HCT116 (cell line): Measurements from ENCODE around the gene CNPY2. TPM values are rescaled to one million over a fixed set of nuclear protein-coding genes. Genes with fewer than 3 reads are reported as not detected.

ENCODE experiments used
- ATAC-seq: fragments of 200-7000 bp; cut with Tn5 transposase; 2 replicates; pipeline ENCODE4 v1.9.1; 2020; ENCODE audit warnings: mild to moderate bottlenecking, moderate library complexity
- BruUV-seq: library from RNA; stranded (reverse); fragments of 400-500 nt; replicated peaks from 2 replicates; lab custom pipeline; 2021; lab: Mats Ljungman, UMichigan
- CTCF ChIA-PET: fragments of 300-600 bp; sonication (Branson Sonifier 250); formaldehyde crosslinking; loops from one replicate; lab custom pipeline; 2021; ENCODE audit warnings: antibody characterized with exemption; lab: Charles Lee
- POLR2A ChIA-PET: fragments of 300-600, 350-600 bp; sonication (Branson Sonifier 250); formaldehyde crosslinking; loops from one replicate; lab custom pipeline; 2021; ENCODE audit warnings: antibody characterized with exemption; lab: Charles Lee
- RAD21 ChIA-PET, 2 experiments: fragments of 300-600 bp; sonication (Branson Sonifier 250); formaldehyde crosslinking; loops; one replicate each; lab custom pipeline; 2023; ENCODE audit warnings: low total read pairs in 2 of 2; ENCODE audit not compliant: uncharacterized antibody in 2 of 2, unreplicated experiment in 2 of 2, low non-redundant PET in 1 of 2; lab: Charles Lee
- DNase-seq: peaks from one replicate; pipeline ENCODE4 v3.0.0-alpha.2; 2010; ENCODE audit warnings: low read depth, low spot score
- H2AFZ ChIP-seq: fragments of 200-600 bp; shearing (Covaris generic), sonication (generic); 2 replicates; pipeline ENCODE4 v1.6.1; 2017; ENCODE audit warnings: low read depth, mixed run types, mixed read lengths, antibody characterized with exemption, low read length; ENCODE audit not compliant: poor library complexity, severe bottlenecking
- H3K27ac ChIP-seq: 2 replicates; pipeline ENCODE4 v1.5.1; 2012; ENCODE audit warnings: low read depth, low read length
- H3K27me3 ChIP-seq: fragments of 200-600 bp; sonication (generic); 2 replicates; pipeline ENCODE4 v1.6.1; 2016; ENCODE audit warnings: mixed run types, low read length, mixed read lengths; ENCODE audit not compliant: insufficient read depth
- H3K36me3 ChIP-seq, 2 experiments: fragments of 200-500 bp in 1 of 2; fragments of 200-600 bp in 1 of 2; sonication (Bioruptor generic) in 1 of 2; sonication (generic) in 1 of 2; 2 replicates each; pipeline versions ENCODE4 v1.5.1 to v1.6.1; 2014 to 2016; ENCODE audit warnings: low read length in 2 of 2, inconsistent platforms in 1 of 2, mixed read lengths in 1 of 2, mixed run types in 1 of 2; ENCODE audit not compliant: insufficient read depth in 2 of 2, control insufficient read depth in 1 of 2
- H3K4me1 ChIP-seq, 2 experiments: fragments of 200-600 bp in 1 of 2; sonication (generic) in 1 of 2; 2 replicates each; pipeline versions ENCODE4 v1.5.1 to v1.6.1; 2012 to 2017; ENCODE audit warnings: low read length in 2 of 2, inconsistent platforms in 1 of 2, mild to moderate bottlenecking in 1 of 2, mixed read lengths in 1 of 2, mixed run types in 1 of 2, moderate library complexity in 1 of 2; ENCODE audit not compliant: insufficient read depth in 2 of 2, control insufficient read depth in 1 of 2
- H3K4me2 ChIP-seq: fragments of 200-600 bp; sonication (generic); 2 replicates; pipeline ENCODE4 v1.6.1; 2017; ENCODE audit warnings: mixed run types, low read length, mixed read lengths
- H3K4me3 ChIP-seq, 2 experiments: fragments of 200-600 bp in 1 of 2; sonication (generic) in 1 of 2; replicated peaks in 1 of 2; 2 replicates each; pipeline ENCODE4 v1.5.1; 2011 to 2016; ENCODE audit warnings: low read length in 2 of 2, control low read depth in 1 of 2, low read depth in 1 of 2, mild to moderate bottlenecking in 1 of 2, mixed read lengths in 1 of 2, mixed run types in 1 of 2
- H3K79me2 ChIP-seq: fragments of 200-600 bp; sonication (generic); 2 replicates; pipeline ENCODE4 v1.6.1; 2017; ENCODE audit warnings: mild to moderate bottlenecking, mixed run types, low read length, moderate library complexity, mixed read lengths; ENCODE audit not compliant: insufficient read depth
- H3K9ac ChIP-seq: fragments of 200-600 bp; sonication (generic); 2 replicates; pipeline ENCODE4 v1.6.1; 2016; ENCODE audit warnings: low read length, mixed read lengths
- H3K9me2 ChIP-seq: fragments of 200-600 bp; sonication (generic), shearing (Covaris generic); 2 replicates; pipeline ENCODE4 v1.6.1; 2017; ENCODE audit warnings: mixed run types, mild to moderate bottlenecking, moderate library complexity; ENCODE audit not compliant: insufficient read depth
- H3K9me3 ChIP-seq, 2 experiments: fragments of 200-500 bp in 1 of 2; fragments of 200-600 bp in 1 of 2; sonication (Bioruptor generic) in 1 of 2; sonication (generic) in 1 of 2; 2 replicates each; pipeline ENCODE4 v1.6.1; 2014 to 2017; ENCODE audit warnings: low read length in 2 of 2, mixed read lengths in 2 of 2, inconsistent platforms in 1 of 2, low read depth in 1 of 2, mild to moderate bottlenecking in 1 of 2, mixed run types in 1 of 2, moderate library complexity in 1 of 2; ENCODE audit not compliant: control insufficient read depth in 1 of 2, insufficient read depth in 1 of 2
- H4K20me1 ChIP-seq: fragments of 200-600 bp; sonication (generic), shearing (Covaris generic); 2 replicates; pipeline ENCODE4 v1.6.1; 2017; ENCODE audit warnings: mixed run types, mild to moderate bottlenecking, moderate library complexity; ENCODE audit not compliant: insufficient read depth
- EGR1 ChIP-seq: IDR thresholded peaks from 2 replicates; pipeline ENCODE4 v1.6.1; 2012; ENCODE audit warnings: low read depth
- EZH2 ChIP-seq: fragments of 200-600 bp; sonication (generic); IDR thresholded peaks from 2 replicates; pipeline ENCODE4 v1.6.1; 2017; ENCODE audit warnings: antibody characterized with exemption, mixed run types
- FOSL1 ChIP-seq: IDR thresholded peaks from 2 replicates; pipeline ENCODE4 v1.6.1; 2012; ENCODE audit warnings: low read depth
- TCF7L2 ChIP-seq: IDR thresholded peaks from 2 replicates; pipeline ENCODE4 v1.7.0; 2011; ENCODE audit warnings: borderline replicate concordance, inconsistent platforms; ENCODE audit not compliant: insufficient read depth, insufficient read length; ENCODE audit errors: extremely low read depth
- ZFX ChIP-seq: fragments of 450-650 bp; IDR thresholded peaks from 2 replicates; pipeline ENCODE4 v1.6.1; 2017
- ZNF274 ChIP-seq: fragments of 200-500 bp; sonication (Bioruptor generic); IDR thresholded peaks from 2 replicates; pipeline ENCODE4 v1.6.1; 2014; ENCODE audit warnings: mild to moderate bottlenecking, low read depth, low read length, inconsistent platforms
- intact Hi-C: fragments of 100-400 bp; cut with micrococcal nuclease; formaldehyde crosslinking; loops from 2 replicates; pipeline ENCODE4 v1.10.0; 2022
- total RNA-seq: library from RNA; stranded (reverse); gene quantifications from one replicate; pipeline ENCODE4 v1.2.1, GENCODE V29; 2021; ENCODE audit not compliant: unreplicated experiment
- TF ChIP-seq, protein P1 (sequence below), 3 experiments: fragments of 200-600 bp in 1 of 3; sonication (generic) in 1 of 3; IDR thresholded peaks in 2 of 3; conservative IDR thresholded peaks in 1 of 3; 2 replicates each; pipeline ENCODE4 v1.5.1; 2012 to 2017; ENCODE audit warnings: low read depth in 2 of 3, low read length in 2 of 3, antibody characterized with exemption in 1 of 3, borderline replicate concordance in 1 of 3, control low read depth in 1 of 3, mild to moderate bottlenecking in 1 of 3, mixed read lengths in 1 of 3, mixed run types in 1 of 3, moderate library complexity in 1 of 3; ENCODE audit not compliant: insufficient read depth in 1 of 3
- TF ChIP-seq, protein P2 (sequence below): IDR thresholded peaks from 2 replicates; pipeline ENCODE4 v1.6.1; 2011; ENCODE audit warnings: mild to moderate bottlenecking, low read length, moderate library complexity; ENCODE audit not compliant: insufficient replicate concordance; ENCODE audit errors: extremely low read depth

CNPY2 gene
- total RNA-seq, 1 experiment from 2014 or later = 109 TPM

DNA sequence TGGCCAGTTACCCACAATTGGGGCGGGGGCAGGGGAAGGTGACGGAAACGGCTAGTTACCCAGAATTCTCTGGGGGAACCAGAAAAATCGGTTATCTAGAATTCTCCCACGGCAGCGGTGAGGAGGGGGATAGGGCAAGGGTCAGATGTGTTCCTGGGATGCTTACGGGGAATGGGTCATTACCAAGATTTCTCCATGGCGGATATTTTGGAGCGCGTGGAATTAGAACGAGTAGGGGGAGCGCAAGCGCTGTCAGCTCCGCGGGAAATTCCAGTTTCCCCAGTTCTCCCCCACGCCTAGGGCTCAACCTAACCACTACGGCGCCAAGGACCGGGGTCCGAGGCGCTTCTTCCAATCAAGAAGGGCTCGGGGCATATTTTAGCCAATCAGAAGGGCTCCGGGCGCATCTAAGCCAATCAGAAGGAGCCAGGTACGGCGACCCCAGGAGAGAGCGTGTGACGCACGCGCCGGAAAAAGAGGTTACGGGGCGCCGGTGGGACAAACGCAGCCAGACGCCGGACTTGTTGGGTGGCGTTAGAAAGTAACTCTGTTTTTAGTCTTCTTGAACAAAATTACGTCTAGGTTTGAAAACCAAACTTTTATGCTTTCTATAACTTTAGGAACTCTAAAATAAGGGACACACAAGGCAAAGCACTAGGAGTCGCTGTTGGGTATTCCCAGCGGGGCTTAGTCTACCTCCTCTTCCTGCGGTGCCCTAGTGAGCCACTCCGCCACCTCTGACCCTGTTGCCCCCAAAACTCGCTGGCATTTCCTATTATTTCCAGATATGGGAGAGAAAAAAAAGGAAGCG is 18.1 kb upstream of the CNPY2 start, which contains the start of gene PAN2 (continued):
- TF ChIP-seq EZH2 (no peak), FOSL1 (no peak), TCF7L2 (no peak)
- TF ChIP-seq, protein P1, sequence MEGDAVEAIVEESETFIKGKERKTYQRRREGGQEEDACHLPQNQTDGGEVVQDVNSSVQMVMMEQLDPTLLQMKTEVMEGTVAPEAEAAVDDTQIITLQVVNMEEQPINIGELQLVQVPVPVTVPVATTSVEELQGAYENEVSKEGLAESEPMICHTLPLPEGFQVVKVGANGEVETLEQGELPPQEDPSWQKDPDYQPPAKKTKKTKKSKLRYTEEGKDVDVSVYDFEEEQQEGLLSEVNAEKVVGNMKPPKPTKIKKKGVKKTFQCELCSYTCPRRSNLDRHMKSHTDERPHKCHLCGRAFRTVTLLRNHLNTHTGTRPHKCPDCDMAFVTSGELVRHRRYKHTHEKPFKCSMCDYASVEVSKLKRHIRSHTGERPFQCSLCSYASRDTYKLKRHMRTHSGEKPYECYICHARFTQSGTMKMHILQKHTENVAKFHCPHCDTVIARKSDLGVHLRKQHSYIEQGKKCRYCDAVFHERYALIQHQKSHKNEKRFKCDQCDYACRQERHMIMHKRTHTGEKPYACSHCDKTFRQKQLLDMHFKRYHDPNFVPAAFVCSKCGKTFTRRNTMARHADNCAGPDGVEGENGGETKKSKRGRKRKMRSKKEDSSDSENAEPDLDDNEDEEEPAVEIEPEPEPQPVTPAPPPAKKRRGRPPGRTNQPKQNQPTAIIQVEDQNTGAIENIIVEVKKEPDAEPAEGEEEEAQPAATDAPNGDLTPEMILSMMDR (IDR thresholded peaks at IDR 0.05 in 2 of 3, conservative IDR thresholded peaks at IDR 0.05 in 1 of 3; ENCODE audit: borderline replicate concordance in 1 of 3, insufficient read depth in 1 of 3, low read depth in 2 of 3, low read length in 2 of 3) = peak; percentile 13 to 68 (median 54); a peak in 4 of 6 replicates
- TF ChIP-seq, protein P2, sequence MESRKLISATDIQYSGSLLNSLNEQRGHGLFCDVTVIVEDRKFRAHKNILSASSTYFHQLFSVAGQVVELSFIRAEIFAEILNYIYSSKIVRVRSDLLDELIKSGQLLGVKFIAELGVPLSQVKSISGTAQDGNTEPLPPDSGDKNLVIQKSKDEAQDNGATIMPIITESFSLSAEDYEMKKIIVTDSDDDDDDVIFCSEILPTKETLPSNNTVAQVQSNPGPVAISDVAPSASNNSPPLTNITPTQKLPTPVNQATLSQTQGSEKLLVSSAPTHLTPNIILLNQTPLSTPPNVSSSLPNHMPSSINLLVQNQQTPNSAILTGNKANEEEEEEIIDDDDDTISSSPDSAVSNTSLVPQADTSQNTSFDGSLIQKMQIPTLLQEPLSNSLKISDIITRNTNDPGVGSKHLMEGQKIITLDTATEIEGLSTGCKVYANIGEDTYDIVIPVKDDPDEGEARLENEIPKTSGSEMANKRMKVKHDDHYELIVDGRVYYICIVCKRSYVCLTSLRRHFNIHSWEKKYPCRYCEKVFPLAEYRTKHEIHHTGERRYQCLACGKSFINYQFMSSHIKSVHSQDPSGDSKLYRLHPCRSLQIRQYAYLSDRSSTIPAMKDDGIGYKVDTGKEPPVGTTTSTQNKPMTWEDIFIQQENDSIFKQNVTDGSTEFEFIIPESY = no peak
- TF ChIP-seq, all 23 proteins: peak for 11

DNA sequence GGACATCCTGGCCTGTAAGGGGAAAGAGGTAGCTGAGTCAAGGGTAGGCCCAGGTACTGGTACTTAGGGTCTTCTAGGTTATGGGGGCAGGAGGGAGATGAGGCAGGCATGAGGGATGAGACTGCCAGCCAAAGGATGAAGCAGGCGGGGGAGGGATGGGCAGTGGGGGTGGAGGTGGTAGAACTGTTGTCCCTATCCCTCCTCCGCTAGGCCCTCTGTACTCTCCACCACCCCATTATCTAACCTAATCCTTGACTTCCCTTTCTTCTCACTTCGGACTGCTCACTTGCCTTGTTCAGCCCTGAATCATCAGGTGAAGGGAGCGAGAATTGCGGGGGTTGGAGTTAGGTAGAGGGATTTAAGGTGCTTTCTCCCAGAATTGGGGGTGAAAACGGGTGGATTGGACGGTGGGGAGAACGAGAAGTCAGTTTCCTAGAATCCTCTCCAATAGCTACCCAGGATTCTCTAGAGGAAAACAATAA is 17.4 kb upstream of the CNPY2 start:
- H3K9me2 ChIP-seq = no peaks in the 10 kb centered on the region
- H3K79me2 ChIP-seq = peaks cover 7% of the 10 kb centered on the region
- TF ChIP-seq ZNF274 (no peak), ZFX (peak; percentile 35; the same call in 1 of the 2 replicates), EGR1 (peak; percentile 42; the same call in 1 of the 2 replicates)
- TF ChIP-seq, protein P1 (IDR thresholded peaks at IDR 0.05 in 2 of 3, conservative IDR thresholded peaks at IDR 0.05 in 1 of 3; ENCODE audit: borderline replicate concordance in 1 of 3, insufficient read depth in 1 of 3, low read depth in 2 of 3, low read length in 2 of 3) = no peak
- H3K9ac ChIP-seq = peak overlapping the region; percentile 93
- peaks cover 11 to 24% of the 10 kb centered on the region in 2 experiments for H3K4me1 ChIP-seq
- H2AFZ ChIP-seq = peak overlapping the region; percentile 3
- ChIA-PET POLR2A (interaction anchor here (0.7 to 2.3 kb wide), 8 partner anchors 9 to 131 kb away, joined by 3 to 20 read pairs (median 4); partner anchors contain the start of genes CNPY2 and STAT2), RAD21 (no interaction called here), CTCF (interaction anchor here (0.8 to 3.1 kb wide), 3 partner anchors 16 to 27 kb away, joined by 4 to 10 read pairs (median 5); partner anchors contain the start of genes CNPY2 and STAT2)
- peak overlapping the region; percentile 95 for H3K4me2 ChIP-seq
- no peaks in the 10 kb centered on the region for H3K36me3 ChIP-seq
- ATAC-seq = peak; percentile 8
- H3K4me3 ChIP-seq = peak overlapping the region; percentile 68 to 87
- peak overlapping the region; percentile 66 for H3K27ac ChIP-seq
- no peaks in the 10 kb centered on the region for H3K27me3 ChIP-seq
- no peaks in the 10 kb centered on the region for H4K20me1 ChIP-seq
- BruUV-seq = TSS peak; percentile 87
- DNase-seq = no peak
- no peaks in the 10 kb centered on the region for H3K9me3 ChIP-seq
- intact Hi-C loops = loop anchor here (5.0 kb wide), 1 partner anchor 129 kb away; no protein-coding TSS in a partner anchor
